CD4-positive, alpha-beta T cell treated with Interleukin-6 for 4 hours (primary cell): ENCODE data around the gene ZFYVE27.

Experiments
- DNase-seq: peaks from one replicate; pipeline ENCODE4 v3.0.0-alpha.2; 2020; ENCODE audit warnings: mixed read lengths

The ZFYVE27 gene

GRCh38 chr10:97715259-97715874 is 21.6 kb upstream of the ZFYVE27 start:
- DNase-seq: no peak

GRCh38 chr10:97717627-97718026 is 19.3 kb upstream of the ZFYVE27 start:
- no peak for DNase-seq

GRCh38 chr10:97718178-97718577 is 18.8 kb upstream of the ZFYVE27 start:
- DNase-seq: no peak

GRCh38 chr10:97718659-97719142 is 18.2 kb upstream of the ZFYVE27 start:
- no peak for DNase-seq

- no peak for DNase-seq
Measured at GRCh38 chr10:97719602-97720001, 17.3 kb upstream of the ZFYVE27 start.

GRCh38 chr10:97721871-97722780 is 14.8 kb upstream of the ZFYVE27 start:
- no peak for DNase-seq

GRCh38 chr10:97723001-97723400 is 13.9 kb upstream of the ZFYVE27 start:
- DNase-seq: no peak

- DNase-seq: no peak
Measured at GRCh38 chr10:97724341-97724941, 12.5 kb upstream of the ZFYVE27 start.

GRCh38 chr10:97726636-97727178 is 10.2 kb upstream of the ZFYVE27 start:
- no peak for DNase-seq

- DNase-seq: no peak
Measured at GRCh38 chr10:97729014-97729413, 7.9 kb upstream of the ZFYVE27 start.

GRCh38 chr10:97731346-97732051 is 5.4 kb upstream of the ZFYVE27 start:
- DNase-seq: peak; percentile 72

- DNase-seq: no peak
Measured at GRCh38 chr10:97732052-97732359, 4.9 kb upstream of the ZFYVE27 start.

GRCh38 chr10:97733256-97733655 is 3.7 kb upstream of the ZFYVE27 start:
- DNase-seq: no peak

GRCh38 chr10:97734021-97734420 is 2.9 kb upstream of the ZFYVE27 start:
- no peak for DNase-seq

- DNase-seq: no peak
Measured at GRCh38 chr10:97736403-97736901, 476 bp upstream of the ZFYVE27 start.

- no peak for DNase-seq
Measured at GRCh38 chr10:97737770-97738265, 890 bp downstream of the ZFYVE27 start.

- DNase-seq: no peak
Measured at GRCh38 chr10:97738616-97739015, 1.7 kb downstream of the ZFYVE27 start.

GRCh38 chr10:97740613-97741012 is 3.7 kb downstream of the ZFYVE27 start:
- no peak for DNase-seq

GRCh38 chr10:97743169-97743943 is 6.4 kb downstream of the ZFYVE27 start:
- DNase-seq: no peak

GRCh38 chr10:97744405-97745035 is 7.6 kb downstream of the ZFYVE27 start:
- no peak for DNase-seq

GRCh38 chr10:97747573-97747972 is 10.6 kb downstream of the ZFYVE27 start:
- DNase-seq: no peak
